ENCODE data around the gene OR52K1.

- TF ChIP-seq SP1 (IDR thresholded peaks at IDR 0.05): no peak
- TF ChIP-seq BHLHE40 (IDR thresholded peaks at IDR 0.05; ENCODE audit: borderline replicate concordance): no peak
These were observed 29.1 kb downstream of the OR52K1 start for GRCh38 chr11:4511282-4512245.

All from HEK293T (cell line).